GM12878 (cell line): ENCODE data around the gene ENPP1. TPM values are rescaled to one million over a fixed set of nuclear protein-coding genes. Genes with fewer than 3 reads are reported as not detected.

ENCODE experiments used
- ATAC-seq: fragments of 200-7000 bp; cut with Tn5 transposase; 3 replicates; pipeline ENCODE4 v1.9.1; 2020; ENCODE audit warnings: mild to moderate bottlenecking, moderate library complexity
- BruUV-seq: library from RNA; stranded (reverse); fragments of 400-500 nt; replicated peaks from 2 replicates; lab custom pipeline; 2021; lab: Mats Ljungman, UMichigan
- CTCF ChIA-PET: fragments of 300-600 bp; sonication (Branson Sonifier 250); formaldehyde crosslinking; extraction: SDS; loops from one replicate; lab custom pipeline; 2021; ENCODE audit warnings: inconsistent platforms; lab: Yijun Ruan, JAX
- POLR2A ChIA-PET: fragments of 350-600 bp; formaldehyde crosslinking; extraction: SDS; loops from one replicate; lab custom pipeline; 2021; ENCODE audit warnings: inconsistent platforms; lab: Charles Lee
- RAD21 ChIA-PET: fragments of 300-600 bp; sonication (Branson Sonifier 250); formaldehyde crosslinking; loops from one replicate; lab custom pipeline; 2023; ENCODE audit warnings: antibody characterized with exemption; ENCODE audit not compliant: unreplicated experiment; lab: Charles Lee
- SMC1A ChIA-PET: fragments of 300-600 bp; sonication (Branson Sonifier 250); formaldehyde crosslinking; loops from one replicate; lab custom pipeline; 2023; ENCODE audit not compliant: unreplicated experiment, uncharacterized antibody; lab: Charles Lee
- DNase-seq: peaks from one replicate; pipeline ENCODE4 v3.0.0-alpha.2; 2011; ENCODE audit warnings: low read depth, low spot score
- FAIRE-seq: peaks from 3 replicates; lab custom pipeline; 2011; peaks lifted over from hg19 to GRCh38; lab: Jason Lieb, UNC
- H2AFZ ChIP-seq: 2 replicates; pipeline ENCODE4 v1.6.0; 2011; ENCODE audit warnings: low read depth, low read length, control low read depth; ENCODE audit not compliant: control insufficient read depth
- H3K27ac ChIP-seq: 2 replicates; pipeline ENCODE4 v1.5.1; 2011; ENCODE audit warnings: control low read depth; ENCODE audit not compliant: control insufficient read depth, insufficient read depth
- H3K27me3 ChIP-seq, 2 experiments: replicated peaks in 1 of 2; 2 replicates each; pipeline versions ENCODE4 v1.6.0 to v1.6.1; 2011; ENCODE audit warnings: low read length in 1 of 2; ENCODE audit not compliant: control insufficient read depth in 2 of 2, insufficient read depth in 2 of 2
- H3K36me3 ChIP-seq, 2 experiments: 2 replicates each; pipeline ENCODE4 v1.5.1; 2011; ENCODE audit warnings: low read length in 1 of 2; ENCODE audit not compliant: control insufficient read depth in 2 of 2, insufficient read depth in 2 of 2
- H3K4me1 ChIP-seq: 2 replicates; pipeline ENCODE4 v1.6.1; 2011; ENCODE audit warnings: mild to moderate bottlenecking, low read length, moderate library complexity, mixed read lengths; ENCODE audit not compliant: control insufficient read depth, insufficient read depth
- H3K4me2 ChIP-seq: 2 replicates; pipeline ENCODE4 v1.6.0; 2011; ENCODE audit warnings: control low read depth; ENCODE audit not compliant: control insufficient read depth, insufficient read depth
- H3K4me3 ChIP-seq: fragments of 200-600 bp; sonication (generic); 2 replicates; pipeline ENCODE4 v1.5.1; 2016
- H3K79me2 ChIP-seq: 2 replicates; pipeline ENCODE4 v1.6.0; 2011; ENCODE audit warnings: low read length; ENCODE audit not compliant: control insufficient read depth, insufficient read depth
- H3K9ac ChIP-seq: 2 replicates; pipeline ENCODE4 v1.8.0; 2011; ENCODE audit warnings: low read length, control low read depth, mixed read lengths; ENCODE audit not compliant: control insufficient read depth, insufficient read depth
- H3K9me3 ChIP-seq: replicated peaks from 3 replicates; pipeline ENCODE4 v1.5.1; 2011; ENCODE audit warnings: mild to moderate bottlenecking, low read length; ENCODE audit not compliant: control insufficient read depth, insufficient read depth
- H4K20me1 ChIP-seq: 2 replicates; pipeline ENCODE4 v1.6.0; 2011; ENCODE audit not compliant: control insufficient read depth, insufficient read depth
- BCL11A ChIP-seq: IDR thresholded peaks from 2 replicates; pipeline ENCODE4 v1.6.1; 2011; ENCODE audit warnings: low read depth, low read length
- CHD2 ChIP-seq: IDR thresholded peaks from 2 replicates; pipeline ENCODE4 v1.6.1; 2011; ENCODE audit warnings: low read depth, low read length, improper control_type of control experiment, borderline replicate concordance
- CTCF ChIP-seq, 3 experiments: IDR thresholded peaks in 2 of 3; conservative IDR thresholded peaks in 1 of 3; 2 replicates each; pipeline ENCODE4 v1.5.1; 2011; ENCODE audit warnings: low read depth in 3 of 3, low read length in 3 of 3, mild to moderate bottlenecking in 3 of 3, control low read depth in 2 of 3, moderate library complexity in 2 of 3, inconsistent platforms in 1 of 3, mixed read lengths in 1 of 3; ENCODE audit not compliant: control insufficient read depth in 2 of 3, insufficient read depth in 1 of 3; ENCODE audit errors: extremely low read depth in 1 of 3
- GATAD2B ChIP-seq: fragments of 450-650 bp; conservative IDR thresholded peaks from 2 replicates; pipeline ENCODE4 v1.6.1; 2017; ENCODE audit warnings: low read depth, mild to moderate bottlenecking, moderate library complexity
- IKZF1 ChIP-seq: fragments of 450-650 bp; conservative IDR thresholded peaks from 2 replicates; pipeline ENCODE4 v1.6.1; 2017; ENCODE audit warnings: antibody characterized with exemption, mild to moderate bottlenecking
- JUND ChIP-seq: IDR thresholded peaks from 2 replicates; pipeline ENCODE4 v1.6.1; 2012; ENCODE audit warnings: low read depth, mild to moderate bottlenecking, low read length, improper control_type of control experiment, moderate library complexity
- KAT2A ChIP-seq: conservative IDR thresholded peaks from 2 replicates; pipeline ENCODE4 v1.6.1; 2011; ENCODE audit warnings: low read depth, low read length; ENCODE audit not compliant: control insufficient read depth
- KDM1A ChIP-seq: fragments of 200-600 bp; sonication (generic); IDR thresholded peaks from 2 replicates; pipeline ENCODE4 v1.6.1; 2016; ENCODE audit warnings: borderline replicate concordance
- KLF5 ChIP-seq: fragments of 450-650 bp; IDR thresholded peaks from 2 replicates; pipeline ENCODE4 v1.6.1; 2014; ENCODE audit warnings: mild to moderate bottlenecking; ENCODE audit not compliant: partially characterized antibody
- MEF2B ChIP-seq: fragments of 450-650 bp; IDR thresholded peaks from 2 replicates; pipeline ENCODE4 v1.6.1; 2018; ENCODE audit warnings: mild to moderate bottlenecking, moderate library complexity; ENCODE audit not compliant: partially characterized antibody, poor library complexity, severe bottlenecking
- MLLT1 ChIP-seq: fragments of 450-650 bp; IDR thresholded peaks from 2 replicates; pipeline ENCODE4 v1.6.1; 2016; ENCODE audit warnings: mild to moderate bottlenecking
- NFYA ChIP-seq: IDR thresholded peaks from 2 replicates; pipeline ENCODE4 v1.6.1; 2011; ENCODE audit warnings: low read depth, mild to moderate bottlenecking, low read length, improper control_type of control experiment, borderline replicate concordance
- NR2C2 ChIP-seq: IDR thresholded peaks from 2 replicates; pipeline ENCODE4 v1.6.1; 2011; ENCODE audit warnings: borderline replicate concordance, low read depth; ENCODE audit not compliant: control insufficient read depth, insufficient read length
- POLR2A ChIP-seq: IDR thresholded peaks from 2 replicates; pipeline ENCODE4 v1.6.1; 2011; ENCODE audit warnings: low read depth, mild to moderate bottlenecking, low read length
- POU2F2 ChIP-seq: IDR thresholded peaks from 3 replicates; pipeline ENCODE4 v1.6.1; 2011; ENCODE audit warnings: low read depth, mild to moderate bottlenecking, low read length, borderline replicate concordance
- RCOR1 ChIP-seq: conservative IDR thresholded peaks from 2 replicates; pipeline ENCODE4 v1.6.1; 2012; ENCODE audit warnings: low read depth, low read length, improper control_type of control experiment
- STAT1 ChIP-seq: fragments of 450-650 bp; conservative IDR thresholded peaks from 2 replicates; pipeline ENCODE4 v1.6.1; 2014; ENCODE audit warnings: antibody characterized with exemption, mild to moderate bottlenecking
- TARDBP ChIP-seq: IDR thresholded peaks from 2 replicates; pipeline ENCODE4 v1.6.1; 2016; ENCODE audit warnings: borderline replicate concordance
- ZSCAN29 ChIP-seq: fragments of 450-650 bp; IDR thresholded peaks from 2 replicates; pipeline ENCODE4 v1.6.1; 2017; ENCODE audit warnings: mild to moderate bottlenecking, moderate library complexity
- WGBS: methylation state at CpG from one replicate; pipeline ENCODE4 v1.1.6; 2016; ENCODE audit warnings: low lambda C conversion rate; ENCODE audit not compliant: insufficient replicate concordance, insufficient coverage; ENCODE audit errors: missing lambda C conversion rate; 5-methylcytosine and 5-hydroxymethylcytosine counted together
- in situ Hi-C: fragments of 300-500 bp; cut with MboI; formaldehyde crosslinking; loops from 9 replicates; pipeline ENCODE4 v1.14.3; 2018; ENCODE audit warnings: mixed read lengths
- intact Hi-C: fragments of 100-400 bp; cut with micrococcal nuclease; formaldehyde crosslinking; loops from one replicate; pipeline ENCODE4 v1.14.2; 2022; ENCODE audit not compliant: unreplicated experiment
- polyA plus RNA-seq, 11 experiments: library from polyadenylated mRNA; depleted of rRNA in 4 of 11; unstranded in 6 of 11; stranded (reverse) in 5 of 11; fragments of >200 nt; fragmentation: Nextera tagmentation in 4 of 11; fragmentation: Illumina TruSeq in 1 of 11; extraction: Ambion mirVana in 4 of 11; extraction: Trizol in 1 of 11; gene quantifications; 1 replicate in 1 of 11; 2 replicates in 10 of 11; pipeline versions ENCODE4 v1.2.1 to v1.2.3, GENCODE V29; 2011 to 2016; ENCODE audit warnings: inconsistent platforms in 2 of 11, missing spikeins in 2 of 11, low read depth in 1 of 11
- total RNA-seq, 4 experiments: library from RNA; depleted of rRNA in 3 of 4; stranded (reverse); fragments of >200 nt in 3 of 4; fragmentation: Illumina TruSeq in 1 of 4; extraction: Trizol in 1 of 4; gene quantifications; 2 replicates each; pipeline versions ENCODE4 v1.2.1 to v1.2.3, GENCODE V29; 2013 to 2021

Gene ENPP1
- total and polyA plus RNA-seq, 10 of the 15 experiments (the other 5 are each of a cell fraction or from before 2014, with no cell fraction given) = 0.03 to 0.05 TPM; not detected in 8

- TF ChIP-seq ZSCAN29 (no peak), MEF2B (no peak), NFYA (no peak), KDM1A (no peak), KAT2A (no peak), CTCF (IDR thresholded peaks at IDR 0.05 in 2 of 3, conservative IDR thresholded peaks at IDR 0.05 in 1 of 3; ENCODE audit: control insufficient read depth in 2 of 3, extremely low read depth in 1 of 3, insufficient read depth in 1 of 3, low read depth in 3 of 3, low read length in 3 of 3) (no peak), STAT1 (no peak), POLR2A (no peak), POU2F2 (no peak), RCOR1 (no peak)
Observed at GRCh38 chr6:131768964-131769363, 38.9 kb upstream of the ENPP1 start (continued).

GRCh38 chr6:131769385-131770141, 38.3 kb upstream of the ENPP1 start:
- Histone ChIP-seq H3K9me3 (no peaks in the 10 kb centered on the region), H3K9ac (no peak overlapping the region), H3K4me3 (no peak overlapping the region), H4K20me1 (no peaks in the 10 kb centered on the region), H3K36me3 (no peaks in the 10 kb centered on the region), H3K27me3 (no peaks in the 10 kb centered on the region), H3K4me1 (no peaks in the 10 kb centered on the region), H3K79me2 (no peaks in the 10 kb centered on the region), H3K27ac (no peak overlapping the region), H3K4me2 (no peak overlapping the region), H2AFZ (no peak overlapping the region)
- 35% methylated on average over 15 of the region's 15 CpGs for WGBS
- no TSS peak for BruUV-seq
- ChIA-PET CTCF (no interaction called here), POLR2A (no interaction called here), RAD21 (no interaction called here), SMC1A (no interaction called here)
- DNase-seq (no peak), FAIRE-seq (no peak), ATAC-seq (no peak)
- in situ Hi-C loops = no loop called here
- TF ChIP-seq TARDBP (no peak), CHD2 (no peak), IKZF1 (no peak), BCL11A (no peak), JUND (no peak), KLF5 (no peak), MLLT1 (no peak), NR2C2 (no peak), GATAD2B (no peak), POU2F2 (no peak)
- intact Hi-C loops = no loop called here
